TTC549 (cell line): ENCODE measurements around the gene CARD6.
"Not testable (repeated sequence)": the region's sequence is repeated elsewhere in the genome, so short reads cannot be mapped to it uniquely, and the experiment has no call there.

ENCODE experiments used
- FAIRE-seq: peaks from 2 replicates; lab custom pipeline; 2012; peaks lifted over from hg19 to GRCh38; lab: Jason Lieb, UNC

Gene CARD6, protein sequence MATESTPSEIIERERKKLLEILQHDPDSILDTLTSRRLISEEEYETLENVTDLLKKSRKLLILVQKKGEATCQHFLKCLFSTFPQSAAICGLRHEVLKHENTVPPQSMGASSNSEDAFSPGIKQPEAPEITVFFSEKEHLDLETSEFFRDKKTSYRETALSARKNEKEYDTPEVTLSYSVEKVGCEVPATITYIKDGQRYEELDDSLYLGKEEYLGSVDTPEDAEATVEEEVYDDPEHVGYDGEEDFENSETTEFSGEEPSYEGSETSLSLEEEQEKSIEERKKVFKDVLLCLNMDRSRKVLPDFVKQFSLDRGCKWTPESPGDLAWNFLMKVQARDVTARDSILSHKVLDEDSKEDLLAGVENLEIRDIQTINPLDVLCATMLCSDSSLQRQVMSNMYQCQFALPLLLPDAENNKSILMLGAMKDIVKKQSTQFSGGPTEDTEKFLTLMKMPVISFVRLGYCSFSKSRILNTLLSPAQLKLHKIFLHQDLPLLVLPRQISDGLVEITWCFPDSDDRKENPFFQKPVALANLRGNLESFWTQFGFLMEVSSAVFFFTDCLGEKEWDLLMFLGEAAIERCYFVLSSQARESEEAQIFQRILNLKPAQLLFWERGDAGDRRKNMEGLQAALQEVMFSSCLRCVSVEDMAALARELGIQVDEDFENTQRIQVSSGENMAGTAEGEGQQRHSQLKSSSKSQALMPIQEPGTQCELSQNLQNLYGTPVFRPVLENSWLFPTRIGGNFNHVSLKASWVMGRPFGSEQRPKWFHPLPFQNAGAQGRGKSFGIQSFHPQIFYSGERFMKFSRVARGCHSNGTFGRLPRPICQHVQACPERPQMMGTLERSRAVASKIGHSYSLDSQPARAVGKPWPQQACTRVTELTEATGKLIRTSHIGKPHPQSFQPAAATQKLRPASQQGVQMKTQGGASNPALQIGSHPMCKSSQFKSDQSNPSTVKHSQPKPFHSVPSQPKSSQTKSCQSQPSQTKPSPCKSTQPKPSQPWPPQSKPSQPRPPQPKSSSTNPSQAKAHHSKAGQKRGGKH

DNA sequence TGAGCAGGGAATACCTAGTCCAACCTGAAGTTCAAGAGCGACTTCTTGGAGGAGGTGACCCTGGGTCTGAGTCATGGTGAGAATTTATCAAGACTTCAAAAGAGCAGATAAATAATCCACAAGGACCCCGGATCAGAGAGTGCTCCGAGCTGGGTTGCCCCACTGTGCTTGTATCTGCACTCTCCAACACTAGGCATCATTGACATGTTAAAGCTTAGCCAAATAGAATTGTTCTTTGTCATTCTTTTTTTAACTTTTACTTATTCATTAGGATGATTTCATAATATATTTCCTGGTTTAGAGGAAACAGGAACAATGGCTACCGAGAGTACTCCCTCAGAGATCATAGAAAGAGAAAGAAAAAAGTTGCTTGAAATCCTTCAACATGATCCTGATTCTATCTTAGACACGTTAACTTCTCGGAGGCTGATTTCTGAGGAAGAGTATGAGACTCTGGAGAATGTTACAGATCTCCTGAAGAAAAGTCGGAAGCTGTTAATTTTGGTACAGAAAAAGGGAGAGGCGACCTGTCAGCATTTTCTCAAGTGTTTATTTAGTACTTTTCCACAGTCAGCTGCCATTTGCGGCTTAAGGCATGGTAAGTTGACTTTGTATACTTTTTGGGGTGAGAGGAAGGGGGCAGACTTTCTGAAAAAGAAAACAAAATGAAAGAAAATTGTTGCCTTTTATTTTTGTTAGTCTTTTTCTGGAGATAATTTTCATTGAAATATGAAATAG lies at the start of gene CARD6:
TSS of gene CARD6 (plus strand) at position 300 of the 738 bp plus-strand sequence. CDS start at position 316, 16 bp downstream.
- FAIRE-seq: no peak

DNA sequence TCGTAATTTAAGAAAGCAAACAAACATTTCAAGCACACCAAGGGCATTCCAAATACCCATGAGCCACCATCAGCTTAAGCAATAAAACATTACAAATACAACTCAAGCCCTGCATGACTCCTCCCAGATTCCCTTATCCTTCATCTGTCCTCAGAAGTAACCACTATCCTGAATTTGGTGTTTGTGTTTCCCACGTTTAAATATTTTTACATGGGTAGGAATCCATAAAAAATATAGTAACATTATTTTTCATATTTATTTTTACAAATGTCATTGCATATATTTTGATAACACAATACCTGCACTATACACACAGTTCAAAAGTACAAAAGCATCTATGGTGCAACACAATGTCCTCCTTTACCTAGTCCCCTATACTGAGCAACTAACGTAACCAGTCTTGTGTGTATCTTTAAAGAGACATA lies 49.4 kb upstream of the CARD6 start:
- FAIRE-seq: no peak

DNA sequence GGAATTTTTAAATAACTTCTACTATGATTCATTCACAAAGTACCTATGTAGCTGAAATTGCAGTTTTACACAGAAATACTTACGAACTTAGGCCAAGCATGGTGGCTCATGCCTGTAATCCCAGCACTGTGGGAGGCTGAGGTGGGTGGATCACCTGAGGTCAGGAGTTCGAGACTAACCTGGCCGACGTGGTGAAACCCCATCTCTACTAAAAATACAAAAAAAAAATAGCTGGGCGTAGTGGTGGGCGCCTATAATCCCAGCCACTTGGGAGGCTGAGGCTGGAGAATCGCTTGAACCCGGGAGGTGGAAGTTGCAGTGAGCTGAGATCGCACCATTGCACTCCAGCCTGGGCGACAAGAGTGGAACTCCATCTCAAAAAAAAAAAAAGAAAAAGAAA lies 48.5 kb upstream of the CARD6 start:
- not testable (repeated sequence) for FAIRE-seq

DNA sequence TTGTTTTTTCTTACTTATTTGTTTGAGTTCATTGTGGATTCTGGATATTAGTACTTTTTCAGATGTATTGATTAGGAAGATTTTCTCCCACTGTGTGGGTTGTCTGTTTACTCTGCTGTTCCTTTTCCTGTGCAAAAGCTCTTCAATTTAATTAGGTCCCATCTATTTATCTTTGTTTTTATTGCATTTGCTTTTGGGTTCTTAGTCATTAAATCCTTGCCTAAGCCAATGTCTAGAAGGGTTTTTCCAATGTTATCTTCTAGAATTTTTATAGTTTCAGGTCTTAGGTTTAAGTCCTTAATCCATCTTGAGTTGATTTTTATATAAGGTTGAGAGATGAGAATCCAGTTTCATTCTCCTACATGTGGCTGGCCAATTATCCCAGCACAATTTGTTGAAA lies 46.8 kb upstream of the CARD6 start:
- not testable (repeated sequence) for FAIRE-seq

DNA sequence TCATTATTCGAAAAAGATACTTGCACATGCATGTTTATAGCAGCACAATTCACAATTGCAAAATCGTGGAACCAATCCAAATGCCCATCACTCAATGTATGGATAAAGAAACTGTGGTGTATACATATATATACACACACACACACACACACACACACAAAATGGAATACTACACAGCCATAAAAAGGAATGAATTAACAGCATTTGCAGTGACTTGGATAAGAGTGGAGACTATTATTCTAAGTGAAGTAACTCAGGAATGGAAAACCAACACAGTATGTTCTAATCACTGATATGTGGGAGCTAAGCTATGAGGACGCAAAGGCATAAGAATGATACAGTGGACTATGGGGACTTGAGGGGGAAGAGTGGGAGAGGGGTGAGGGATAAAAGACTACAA lies 46.3 kb upstream of the CARD6 start:
- FAIRE-seq: not testable (repeated sequence)

DNA sequence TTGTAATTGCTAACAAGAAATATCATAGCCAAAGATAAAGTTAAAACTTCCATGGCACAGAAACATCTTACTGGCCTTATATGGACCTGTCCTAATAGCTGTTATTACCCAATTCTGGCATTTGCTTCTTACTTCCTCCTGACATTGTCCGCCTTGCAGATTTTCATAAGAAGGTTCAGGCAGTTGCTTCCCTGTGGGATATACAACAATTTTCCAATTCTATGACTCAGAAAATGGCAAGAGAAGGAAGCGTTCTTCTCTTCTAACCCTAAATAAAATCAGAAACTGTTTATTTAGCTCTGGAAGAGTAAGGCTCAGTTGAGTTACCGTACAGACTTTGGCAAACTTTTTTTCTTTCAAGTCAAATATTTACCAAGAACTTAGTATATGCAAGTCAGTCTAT lies 44.7 kb upstream of the CARD6 start:
- no peak for FAIRE-seq

DNA sequence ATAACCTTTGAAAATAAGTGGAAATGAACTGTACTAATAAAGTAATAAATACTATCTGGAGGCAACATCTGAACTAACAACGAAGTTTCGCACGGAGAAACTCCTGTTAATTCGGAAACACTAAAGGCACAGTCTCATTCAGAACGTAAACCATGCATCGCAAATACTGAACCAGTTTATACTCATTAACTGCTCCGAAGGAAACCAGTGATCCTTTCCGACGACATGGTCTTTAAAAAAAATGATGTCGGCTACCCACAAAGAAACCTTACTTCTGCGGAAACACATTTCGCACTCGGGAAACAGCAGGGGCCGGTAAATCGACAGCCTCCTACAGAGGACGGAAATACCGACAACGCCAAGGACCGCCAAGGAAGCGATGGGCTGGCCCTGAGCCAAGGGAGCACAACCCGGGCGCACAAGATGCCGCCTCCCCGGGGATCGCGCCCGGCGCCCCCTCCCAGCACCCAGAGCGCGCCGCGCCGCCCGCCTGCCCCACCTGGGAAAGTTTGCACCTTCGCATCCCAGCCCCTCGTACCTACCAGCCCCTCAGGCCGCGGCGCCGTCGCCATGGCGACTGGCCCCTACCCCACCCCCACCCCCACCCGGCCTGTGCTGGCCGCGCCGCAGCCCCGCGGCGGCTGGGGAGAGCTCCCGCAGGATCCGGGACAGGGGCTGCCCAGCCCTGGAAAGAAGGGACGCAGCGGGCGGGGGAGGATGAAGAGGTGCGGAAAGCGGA lies 43.7 kb upstream of the CARD6 start:
- FAIRE-seq: no peak

DNA sequence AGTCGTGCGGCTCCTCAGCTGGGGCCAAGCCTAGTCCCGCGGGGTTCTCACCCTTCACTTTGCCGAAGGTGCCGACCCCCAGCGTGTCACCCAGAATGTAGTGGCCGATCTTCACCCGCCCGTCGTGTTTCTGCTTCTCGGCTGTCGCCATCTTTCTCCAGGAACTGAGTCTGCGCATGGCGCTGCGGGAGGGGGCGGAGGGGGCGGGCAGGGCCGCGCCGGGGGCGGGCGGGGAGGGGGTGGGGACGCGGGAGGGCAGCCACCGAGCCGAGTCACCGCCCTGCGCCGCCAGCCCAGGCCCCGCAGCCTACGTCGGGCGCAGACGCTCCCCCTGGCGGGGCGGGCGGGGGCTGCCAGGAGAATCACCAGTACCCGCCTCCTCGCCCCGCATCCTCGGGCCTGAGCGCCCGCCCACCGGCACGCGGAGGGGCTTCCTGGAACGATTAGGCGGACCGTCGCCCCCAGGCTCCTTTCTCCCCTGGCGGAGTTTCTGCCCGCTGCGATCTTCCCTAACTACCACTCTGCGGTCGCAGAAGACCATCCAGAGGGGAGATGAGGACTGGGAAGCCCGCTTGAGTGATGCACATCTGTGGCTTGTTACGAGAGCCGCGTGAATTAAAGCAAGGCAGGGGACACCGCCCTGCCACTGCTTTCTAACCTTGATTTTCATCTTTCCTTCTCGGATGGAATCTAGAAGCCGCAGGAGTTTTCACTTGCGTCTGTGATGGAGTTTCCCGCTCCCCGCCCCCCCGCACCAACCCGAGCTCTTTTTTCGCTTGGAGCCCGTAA lies 43.0 kb upstream of the CARD6 start, which contains the start of gene PRKAA1:
TSS of gene PRKAA1 (minus strand) at position 363 of the 789 bp plus-strand sequence. CDS start at position 178, 185 bp downstream.
- no peak for FAIRE-seq

DNA sequence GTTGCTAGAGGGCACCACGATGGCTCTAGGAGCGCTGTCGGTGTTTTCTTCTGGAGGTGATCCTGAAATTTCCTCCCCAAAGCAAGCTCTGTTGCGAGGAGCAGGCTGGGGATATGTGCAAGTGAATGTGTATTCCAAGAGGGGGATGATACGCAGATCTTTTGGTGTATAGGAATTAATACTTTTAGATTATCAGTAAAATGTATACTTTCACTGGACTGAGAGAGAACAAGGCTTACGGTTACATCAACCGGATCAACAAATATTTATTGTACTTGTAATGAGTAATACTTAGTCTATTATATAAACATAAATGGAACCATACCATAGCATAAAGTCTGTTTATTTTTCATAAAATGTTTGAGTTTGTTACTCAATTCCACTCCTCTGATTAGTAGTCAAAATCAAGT lies 42.4 kb upstream of the CARD6 start:
- FAIRE-seq: no peak

DNA sequence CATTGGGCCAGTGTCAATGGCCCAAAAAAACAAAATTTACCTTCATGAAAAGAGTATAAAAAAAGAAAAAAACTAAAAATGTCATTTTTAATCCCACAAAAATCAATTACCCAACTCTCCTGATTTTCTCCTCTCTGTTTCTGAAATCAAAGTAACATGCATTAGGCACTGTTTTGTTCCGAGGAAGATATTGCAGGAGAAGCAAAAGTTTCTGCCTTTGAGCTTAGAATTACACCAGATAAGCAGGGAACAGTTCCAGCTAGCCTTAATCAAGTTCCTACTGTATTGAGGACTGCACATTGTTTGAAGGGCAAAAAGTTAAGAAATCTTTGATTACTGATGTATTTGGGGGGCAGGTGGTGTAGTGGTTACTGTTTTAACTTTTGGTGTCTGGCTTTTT lies 41.9 kb upstream of the CARD6 start:
- no peak for FAIRE-seq

DNA sequence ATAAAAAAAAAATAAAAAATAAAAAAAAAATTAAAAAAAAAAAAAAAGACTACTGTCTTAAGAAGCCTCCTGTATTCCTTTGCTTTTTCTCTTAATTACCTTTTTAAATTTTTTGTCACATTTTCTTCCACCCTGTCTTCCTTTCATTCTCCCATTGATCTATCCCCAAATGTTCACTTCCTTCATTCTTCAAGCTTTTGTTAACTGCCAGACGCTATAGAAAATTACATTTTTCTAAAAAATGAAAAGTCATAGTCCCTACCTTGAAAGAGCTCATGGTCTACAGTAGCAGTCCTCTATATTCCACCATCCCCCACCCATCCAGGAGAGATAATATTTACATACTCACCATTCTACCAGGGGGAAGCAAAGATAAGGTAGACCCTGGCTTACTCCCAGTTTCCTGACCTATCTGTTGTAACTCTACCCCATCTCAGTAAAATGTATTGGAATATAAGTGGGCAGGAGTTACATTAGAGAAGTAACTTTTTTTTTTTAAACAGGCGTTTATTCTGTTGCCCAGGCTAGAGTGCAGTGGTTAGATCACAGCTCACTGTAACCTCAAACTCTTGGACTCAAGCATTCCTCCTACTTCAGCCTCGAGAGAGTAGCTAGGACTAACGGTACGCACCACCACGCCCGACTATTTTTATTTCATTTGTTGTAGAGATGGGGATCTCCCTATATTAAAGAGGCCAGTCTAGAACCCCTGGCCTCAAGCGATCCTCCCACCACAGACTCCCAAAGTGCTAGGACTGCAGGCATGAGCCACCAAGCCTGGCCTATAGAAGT lies 39.2 kb upstream of the CARD6 start:
- no peak for FAIRE-seq

DNA sequence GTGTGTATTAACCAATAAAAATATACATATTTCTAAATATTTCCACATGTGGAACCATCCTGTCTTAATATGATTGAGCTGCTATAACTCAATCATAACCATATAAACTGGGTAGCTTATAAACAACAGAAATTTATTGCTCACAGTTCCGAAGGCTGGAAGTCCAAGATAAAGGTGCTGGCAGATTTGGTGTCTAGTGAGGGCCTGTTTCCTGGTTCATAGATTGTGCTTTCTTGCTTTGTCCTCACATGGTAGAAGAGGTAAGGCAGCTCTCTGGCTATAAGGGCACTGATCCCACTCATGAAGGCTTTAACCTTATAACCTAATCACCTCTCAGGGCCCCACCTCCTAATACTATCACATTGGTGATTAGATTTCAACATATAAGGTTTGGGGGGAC lies 29.0 kb upstream of the CARD6 start:
- FAIRE-seq: no peak

DNA sequence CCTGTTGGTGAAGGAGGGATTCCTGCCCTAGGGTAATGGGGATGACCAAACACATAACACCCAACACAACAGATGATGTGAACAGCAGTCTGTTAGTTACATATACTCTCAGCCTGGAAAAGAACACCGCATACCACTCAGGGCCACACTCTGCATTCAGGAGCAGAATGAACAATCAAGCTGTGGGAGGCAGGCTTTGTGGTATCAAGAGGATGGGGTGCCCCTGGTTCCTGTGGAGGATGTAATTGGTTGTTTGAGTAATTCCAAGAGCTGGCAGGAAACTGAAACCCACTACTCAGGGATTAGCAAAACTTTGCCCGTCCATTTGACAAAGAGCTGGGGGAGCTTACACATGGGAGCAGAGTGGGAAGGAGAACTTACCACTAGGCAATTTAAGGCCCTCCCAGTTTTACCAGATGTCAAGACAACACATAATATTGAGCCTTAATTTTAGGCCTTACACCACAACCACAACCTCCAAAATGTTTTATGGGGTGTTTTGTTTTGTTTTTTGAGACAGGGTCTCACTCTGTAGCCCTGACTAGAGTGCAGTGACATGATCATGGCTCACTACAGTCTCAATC lies 27.4 kb upstream of the CARD6 start:
- no peak for FAIRE-seq

DNA sequence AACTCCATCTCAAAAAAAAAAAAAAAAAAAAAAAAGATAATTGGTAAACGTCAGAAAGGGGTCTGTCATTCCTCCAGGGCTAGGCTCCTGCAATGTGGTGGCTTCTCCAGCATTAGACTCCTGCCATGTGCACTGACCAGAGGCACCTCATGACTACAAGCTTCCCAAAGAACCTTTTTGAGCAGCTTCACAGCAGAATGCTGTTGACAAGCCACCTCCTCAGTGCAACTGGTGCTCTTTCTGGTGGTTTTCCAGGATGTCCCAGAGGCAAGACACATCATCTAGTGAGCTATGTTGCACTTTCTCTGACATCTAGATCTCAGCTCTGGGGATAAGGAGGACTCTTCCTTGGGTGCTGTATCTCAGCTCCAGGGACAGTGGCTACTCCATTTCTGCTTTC lies 17.7 kb upstream of the CARD6 start:
- no peak for FAIRE-seq

DNA sequence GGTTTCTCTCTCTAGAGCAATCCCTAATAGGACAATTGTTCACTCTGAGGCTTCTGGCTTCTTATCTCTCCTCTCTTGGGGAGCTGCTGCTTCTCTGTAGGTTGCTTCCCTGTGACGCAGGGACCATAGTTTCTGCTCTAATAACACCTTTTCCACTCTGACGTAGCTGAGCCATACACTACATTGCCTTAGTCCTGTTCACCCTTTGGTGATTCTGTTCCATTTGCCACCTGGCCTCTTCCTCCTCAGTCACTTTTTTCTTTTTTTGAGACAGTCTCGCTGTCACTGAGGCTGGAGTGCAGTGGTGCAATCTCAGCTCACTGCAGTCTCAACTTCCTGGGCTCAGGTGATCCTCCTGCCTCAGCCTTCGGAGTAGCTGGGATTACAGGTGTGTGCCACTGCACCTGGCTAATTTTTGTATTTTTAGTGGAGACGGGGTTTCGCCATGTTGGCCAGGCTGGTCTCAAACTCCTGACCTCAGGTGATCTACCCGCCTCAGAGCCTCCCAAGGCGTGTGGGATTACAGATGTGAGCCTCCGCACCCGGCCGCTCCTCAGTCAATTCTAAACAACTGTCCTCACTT lies 15.6 kb upstream of the CARD6 start:
- FAIRE-seq: not testable (repeated sequence)

DNA sequence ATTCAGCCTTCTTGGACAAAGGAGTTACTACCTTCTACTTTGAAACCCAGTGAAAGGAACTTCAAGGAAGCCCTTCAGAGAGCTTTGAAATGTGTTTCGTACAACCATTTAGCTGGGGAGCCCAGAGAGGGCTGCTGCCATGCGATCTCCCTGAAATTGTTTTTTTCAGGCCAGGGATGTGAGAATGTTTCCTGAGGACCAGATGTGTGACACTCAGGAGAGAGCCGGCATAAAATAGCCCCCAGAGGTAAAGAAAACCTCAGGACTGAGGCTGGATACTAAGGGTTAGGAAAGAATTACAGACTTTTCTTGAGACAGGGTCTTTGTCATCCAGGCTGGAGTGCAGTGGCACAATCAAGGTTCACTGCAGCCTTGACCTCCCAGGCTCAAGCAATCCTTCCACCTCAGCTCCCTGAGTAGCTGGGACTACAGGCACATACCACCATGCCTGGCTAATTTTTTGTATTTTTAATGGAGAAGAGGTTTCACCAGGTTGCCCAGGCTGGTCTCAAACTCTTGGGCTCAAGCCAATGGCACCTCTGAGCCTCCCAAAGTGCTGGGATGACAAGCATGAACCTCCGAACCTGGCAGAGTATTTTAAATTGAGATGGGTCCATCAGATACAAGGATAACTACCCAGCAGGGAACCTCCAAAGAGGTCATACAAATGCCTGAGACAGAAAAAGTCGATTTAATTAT lies 14.5 kb upstream of the CARD6 start:
- FAIRE-seq: no peak

DNA sequence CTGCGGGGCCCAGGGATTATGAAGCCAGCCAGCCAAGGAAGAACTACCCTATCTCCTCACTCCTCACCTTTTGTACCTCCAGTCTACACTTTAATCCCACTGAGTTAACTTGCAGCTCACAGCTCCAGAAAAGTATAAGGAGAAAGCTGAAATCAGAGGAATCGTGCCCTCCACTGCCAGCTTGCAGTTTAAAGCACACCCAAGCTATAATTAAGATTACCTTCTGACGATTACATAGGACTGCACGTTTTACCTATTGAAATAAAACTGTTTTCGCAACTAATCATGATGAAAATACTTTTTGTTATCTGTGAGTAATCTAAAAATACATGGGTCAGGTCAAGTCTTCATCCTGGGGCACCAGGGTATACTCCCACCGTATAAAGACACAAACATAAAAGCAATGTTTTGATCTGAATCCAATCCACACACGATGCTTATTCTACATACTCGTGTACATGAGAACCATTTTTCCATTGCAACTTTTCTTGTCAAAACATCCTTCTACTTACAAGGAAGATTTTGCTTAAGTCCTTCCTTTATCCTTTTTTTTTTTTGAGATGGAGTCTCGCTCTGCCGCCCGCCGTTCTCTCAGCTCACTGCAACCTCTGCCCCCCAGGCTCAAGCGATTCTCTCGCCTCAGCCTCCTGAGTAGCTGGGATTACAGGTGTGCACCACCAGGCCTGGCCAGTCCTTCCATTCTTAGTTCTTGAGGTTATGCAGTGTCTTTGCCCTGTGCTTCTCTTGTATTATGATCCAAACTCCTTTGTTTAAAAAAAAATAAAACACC lies 13.8 kb upstream of the CARD6 start:
- no peak for FAIRE-seq
